A204.1 (cell line): ENCODE measurements around the gene CISH.

Experiments used
- FAIRE-seq: peaks from 2 replicates; lab custom pipeline; 2012; peaks lifted over from hg19 to GRCh38; lab: Jason Lieb, UNC

Gene CISH

DNA sequence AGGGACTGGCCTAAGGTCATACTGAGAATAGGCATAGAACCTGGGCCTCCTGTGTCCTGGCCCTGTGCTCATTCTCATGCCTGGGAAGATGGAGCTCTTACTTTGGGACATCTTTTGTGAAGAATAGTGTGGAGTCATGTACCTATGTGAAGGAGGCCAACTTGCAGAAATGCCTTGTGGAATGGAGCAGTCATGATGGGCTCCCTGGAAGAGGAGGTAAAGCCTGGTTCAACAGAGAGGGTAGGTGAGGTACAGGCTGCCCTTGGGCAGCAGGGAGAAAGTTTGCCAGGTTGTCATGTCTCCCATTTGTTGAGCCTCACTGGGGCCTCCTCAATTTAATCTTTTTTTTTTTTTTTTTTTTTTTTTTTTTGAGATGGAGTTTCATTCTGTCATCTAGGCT is 23.5 kb upstream of the CISH start:
- FAIRE-seq = no peak

DNA sequence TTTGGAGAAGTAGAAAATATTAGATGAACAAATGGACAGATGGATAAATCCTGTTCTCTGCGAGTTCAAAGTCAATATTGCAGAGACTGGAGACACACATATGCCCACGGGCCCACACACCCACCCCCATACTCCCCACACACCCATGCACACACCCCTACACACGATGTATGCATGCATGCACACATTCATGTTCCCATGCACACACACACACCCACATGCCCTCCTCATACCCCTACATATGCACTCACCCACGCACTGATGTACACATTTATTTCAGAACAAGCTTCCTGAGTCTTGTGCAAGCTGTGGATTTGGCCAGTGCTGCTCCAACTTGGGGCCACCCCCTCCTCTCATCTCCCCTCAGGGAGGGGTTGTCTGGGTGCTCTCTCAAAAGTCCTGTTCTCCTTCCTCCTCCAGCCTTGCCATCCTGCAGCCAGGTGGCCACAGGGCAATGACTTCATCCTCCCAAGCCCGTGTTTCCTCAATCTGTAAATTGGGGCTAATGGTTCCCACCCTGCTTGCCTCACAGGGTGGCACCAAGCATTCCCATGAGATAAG is 21.7 kb upstream of the CISH start:
- no peak for FAIRE-seq

- FAIRE-seq = no peak
These were observed 20.9 kb upstream of the CISH start for GRCh38 chr3:50632450-50632849.

GRCh38 chr3:50630877-50631276 is 19.3 kb upstream of the CISH start:
- no peak for FAIRE-seq

DNA sequence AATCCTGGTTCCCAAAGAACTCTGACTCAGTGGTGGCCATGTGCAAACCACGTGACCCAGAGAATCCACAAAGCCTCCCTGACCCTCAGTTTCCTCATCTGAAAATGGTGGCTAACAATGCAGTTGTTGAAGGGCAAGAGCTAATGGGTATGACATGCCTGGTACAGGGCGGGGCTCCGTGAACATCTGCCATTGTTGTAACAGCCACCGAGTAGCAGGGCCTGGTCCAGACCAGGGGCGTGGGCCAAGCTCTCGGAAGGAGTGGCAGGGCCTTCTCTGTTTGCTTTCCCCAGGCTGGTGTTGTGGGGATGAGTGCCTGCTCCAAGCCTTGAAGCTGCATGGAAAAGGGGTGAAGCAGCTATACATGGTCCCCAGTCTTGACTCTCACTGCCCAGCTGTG is 18.8 kb upstream of the CISH start:
- FAIRE-seq = no peak

- FAIRE-seq = no peak
These were observed 17.0 kb upstream of the CISH start for GRCh38 chr3:50628601-50629000.

DNA sequence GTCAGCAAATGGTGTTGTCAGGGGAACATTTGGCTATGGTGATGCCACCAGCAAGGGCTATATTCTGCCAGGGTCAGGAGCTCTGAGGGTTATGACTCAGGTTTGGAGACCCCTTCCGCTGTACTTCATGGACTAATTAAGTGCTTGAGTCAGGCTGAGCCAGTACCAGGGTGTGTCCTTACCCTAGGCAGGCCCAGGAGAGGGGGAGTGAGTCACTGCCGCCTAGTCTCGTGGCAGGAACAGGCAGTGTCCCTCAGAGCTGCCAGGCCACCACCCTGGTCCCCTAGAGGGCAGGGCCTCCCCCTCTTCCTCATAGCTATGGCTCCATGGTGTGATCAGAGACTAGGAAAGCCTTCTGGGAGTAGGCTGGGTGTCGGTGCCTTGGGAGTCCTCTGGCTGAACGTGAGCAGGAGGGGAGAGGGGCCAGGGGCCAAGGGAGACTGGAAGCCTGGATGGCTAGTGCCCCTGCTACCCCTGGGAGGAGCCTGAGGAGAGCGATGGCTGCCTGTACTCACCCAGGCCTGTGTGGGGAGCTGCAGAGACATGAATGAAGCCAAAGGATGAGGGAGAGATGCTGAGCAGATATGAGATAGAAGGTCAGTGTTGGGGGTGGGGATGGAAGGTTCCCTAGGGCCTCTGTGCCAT is 16.0 kb upstream of the CISH start:
- no peak for FAIRE-seq

GRCh38 chr3:50626401-50626800 is 14.8 kb upstream of the CISH start:
- FAIRE-seq = no peak

- FAIRE-seq = no peak
These were observed 13.9 kb upstream of the CISH start for GRCh38 chr3:50625231-50626182.

- no peak for FAIRE-seq
These were observed 13.1 kb upstream of the CISH start for GRCh38 chr3:50624634-50625033.

- no peak for FAIRE-seq
These were observed 12.4 kb upstream of the CISH start for GRCh38 chr3:50623840-50624474.

DNA sequence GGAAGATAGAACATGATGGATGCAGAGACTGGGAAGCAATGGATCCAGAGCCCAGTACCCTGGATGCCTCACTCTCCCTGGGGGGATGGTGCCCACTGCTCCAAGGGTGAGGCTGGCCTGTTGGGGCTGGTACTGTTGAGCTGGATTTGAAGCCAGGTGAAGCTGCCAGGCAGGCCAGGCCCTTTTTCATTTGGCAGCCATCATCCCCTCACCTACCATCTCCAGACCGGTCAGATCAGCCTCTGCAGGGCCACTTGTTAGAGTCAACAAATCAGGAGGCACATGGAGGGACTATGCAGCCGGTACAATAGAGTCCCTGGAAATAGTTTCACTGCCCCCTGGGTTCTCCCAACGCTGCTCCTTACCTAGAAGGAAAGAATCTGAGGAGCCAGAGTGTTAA is 11.3 kb upstream of the CISH start:
- no peak for FAIRE-seq

DNA sequence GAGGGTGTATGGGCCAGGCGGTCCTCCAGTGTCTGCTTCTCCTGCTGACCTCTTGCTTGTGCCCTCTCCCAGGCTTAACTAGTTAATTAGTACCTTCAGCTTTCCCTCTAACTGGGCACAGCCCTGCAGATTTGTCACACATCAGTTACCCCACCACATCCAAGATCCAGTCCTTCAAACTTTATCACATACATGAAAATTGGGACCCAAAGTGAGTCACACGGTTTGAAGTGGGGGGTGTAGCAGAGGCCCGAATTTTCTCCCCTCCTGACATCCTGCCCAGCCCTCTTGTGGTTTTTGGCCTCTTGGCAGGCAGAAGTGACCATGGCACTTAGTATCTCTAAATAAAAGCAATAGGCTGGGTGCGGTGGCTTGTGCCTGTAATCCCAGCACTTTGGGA is 9.2 kb upstream of the CISH start:
- FAIRE-seq = no peak

GRCh38 chr3:50620420-50620819 is 8.8 kb upstream of the CISH start:
- no peak for FAIRE-seq

GRCh38 chr3:50617911-50618481 is 6.4 kb upstream of the CISH start:
- FAIRE-seq = no peak

- FAIRE-seq = no peak
These were observed 5.7 kb upstream of the CISH start, which contains the start of gene MAPKAPK3 for GRCh38 chr3:50617096-50617791. Gene MAPKAPK3 (plus strand): TSS chr3:50617151. CDS start chr3:50617566, 415 bp downstream.

DNA sequence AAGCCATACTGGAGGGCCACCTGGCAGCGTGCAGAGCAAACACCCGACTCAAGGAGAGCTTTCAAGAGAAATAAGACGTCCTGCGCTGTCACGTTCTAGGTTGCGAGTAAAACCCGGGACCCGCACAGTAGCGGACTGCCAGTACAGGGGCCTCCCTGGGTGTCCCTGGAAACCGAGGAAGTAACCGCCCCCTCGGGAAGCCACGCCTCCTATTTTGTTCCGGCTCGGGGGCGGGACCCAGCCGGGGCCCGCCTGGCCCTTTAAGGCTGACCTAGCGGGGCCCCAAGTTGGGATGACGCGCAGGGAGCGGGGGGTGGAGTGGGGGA is 5.2 kb upstream of the CISH start:
- FAIRE-seq = no peak

DNA sequence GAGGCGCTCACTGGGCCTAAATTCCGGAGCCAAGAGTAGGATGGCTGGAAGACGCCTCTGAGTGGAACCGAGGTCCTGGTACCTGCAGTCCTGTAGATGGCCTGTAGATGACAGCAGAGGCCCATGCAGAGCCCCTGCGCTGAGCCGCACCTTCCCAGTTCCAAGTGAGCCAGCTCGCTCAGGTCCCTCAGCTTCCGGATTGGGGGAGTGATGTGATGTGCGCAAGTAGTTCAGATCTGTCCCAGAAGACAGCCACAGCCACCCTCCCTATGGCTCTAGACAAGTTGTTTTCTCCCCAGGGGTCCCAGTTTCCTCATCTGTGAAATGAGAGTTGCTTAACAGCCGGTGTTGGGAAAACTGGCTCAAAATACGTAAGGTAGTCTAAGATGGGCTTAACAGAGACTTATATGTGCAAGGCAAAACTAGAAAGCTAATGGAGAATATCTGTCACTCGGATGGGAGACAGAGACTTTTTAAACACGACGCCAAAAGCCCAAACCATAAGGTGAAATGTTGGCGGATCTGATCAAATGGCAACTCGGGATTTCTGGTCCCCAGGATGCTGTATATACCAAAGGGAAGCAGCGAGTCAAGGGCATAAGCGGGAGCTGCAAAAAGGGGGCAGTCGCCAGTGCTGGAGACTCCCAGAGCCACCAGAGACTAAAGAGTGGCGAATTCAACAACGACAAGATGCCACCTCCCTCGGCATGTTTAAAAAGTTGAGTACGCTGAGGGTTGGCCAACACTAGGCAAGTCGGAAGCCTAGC is 4.6 kb upstream of the CISH start:
- no peak for FAIRE-seq

DNA sequence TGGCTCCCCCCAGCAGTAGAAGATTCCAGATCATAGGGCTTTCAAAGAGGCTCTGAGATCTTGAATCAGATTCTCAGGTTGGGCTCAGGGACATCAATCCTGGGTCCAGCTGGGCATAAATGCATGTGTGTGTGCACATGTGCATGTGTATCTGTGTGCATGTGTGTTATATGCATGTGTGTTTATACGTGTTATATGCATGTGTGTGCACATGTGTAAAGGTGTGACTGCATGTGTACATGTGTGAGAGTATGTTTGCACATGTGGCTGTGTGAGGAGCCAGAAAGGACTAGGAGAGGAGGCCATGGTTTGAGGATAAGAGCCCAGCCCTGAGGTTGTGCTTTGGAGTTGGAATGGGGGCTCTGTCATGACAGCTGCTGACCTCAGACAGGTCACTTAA is 3.6 kb upstream of the CISH start:
- no peak for FAIRE-seq

GRCh38 chr3:50612970-50613846 is 1.6 kb upstream of the CISH start:
- FAIRE-seq = no peak
